CMK (cell line): ENCODE measurements around the gene IFIT5.
"Not testable (repeated sequence)": the region's sequence is repeated elsewhere in the genome, so short reads cannot be mapped to it uniquely, and the experiment has no call there.

Experiments used
- DNase-seq: peaks from one replicate; pipeline ENCODE4 v3.0.0-alpha.2; 2010; ENCODE audit warnings: low read depth

The IFIT5 gene

GRCh38 chr10:89392974-89393373, 21.4 kb upstream of the IFIT5 start:
- no peak for DNase-seq

GRCh38 chr10:89393898-89394297, 20.5 kb upstream of the IFIT5 start:
- DNase-seq: no peak

- no peak for DNase-seq
These were observed 19.2 kb upstream of the IFIT5 start for GRCh38 chr10:89395141-89395540.

GRCh38 chr10:89398003-89398749, 16.2 kb upstream of the IFIT5 start:
- no peak for DNase-seq

- no peak for DNase-seq
These were observed 14.4 kb upstream of the IFIT5 start for GRCh38 chr10:89399956-89400355.

GRCh38 chr10:89403043-89403442, 11.3 kb upstream of the IFIT5 start:
- no peak for DNase-seq

- DNase-seq: no peak
These were observed 10.0 kb upstream of the IFIT5 start for GRCh38 chr10:89404104-89405047.

GRCh38 chr10:89406178-89406577, 8.2 kb upstream of the IFIT5 start:
- not testable (repeated sequence) for DNase-seq

- not testable (repeated sequence) for DNase-seq
These were observed 6.6 kb upstream of the IFIT5 start for GRCh38 chr10:89407792-89408191.

- not testable (repeated sequence) for DNase-seq
These were observed 5.1 kb upstream of the IFIT5 start for GRCh38 chr10:89409282-89409681.

GRCh38 chr10:89410551-89410950, 3.8 kb upstream of the IFIT5 start:
- not testable (repeated sequence) for DNase-seq

GRCh38 chr10:89411135-89411534, 3.2 kb upstream of the IFIT5 start:
- DNase-seq: not testable (repeated sequence)

GRCh38 chr10:89412276-89412675, 2.1 kb upstream of the IFIT5 start:
- not testable (repeated sequence) for DNase-seq

- DNase-seq: no peak
These were observed 913 bp upstream of the IFIT5 start for GRCh38 chr10:89413398-89413912.

- DNase-seq: no peak
These were observed 782 bp downstream of the IFIT5 start for GRCh38 chr10:89414879-89415821.

- no peak for DNase-seq
These were observed 2.1 kb downstream of the IFIT5 start for GRCh38 chr10:89416465-89416864.

GRCh38 chr10:89419548-89419947, 5.2 kb downstream of the IFIT5 start:
- DNase-seq: no peak

- no peak for DNase-seq
These were observed 6.7 kb downstream of the IFIT5 start for GRCh38 chr10:89421018-89421476.

GRCh38 chr10:89425000-89425399, 10.6 kb downstream of the IFIT5 start:
- DNase-seq: no peak

GRCh38 chr10:89426230-89426868, 12.0 kb downstream of the IFIT5 start:
- DNase-seq: no peak

- no peak for DNase-seq
These were observed 13.3 kb downstream of the IFIT5 start for GRCh38 chr10:89427629-89428028.
